Lower leg skin (tissue), 3 donors: ENCODE data around the gene LYST.

Experiments
- CTCF ChIP-seq, 3 donors: fragments of 450-650 bp; IDR thresholded peaks; one replicate each; pipeline ENCODE4 v1.5.1; 2016; ENCODE audit warnings: antibody characterized with exemption in 3 of 3, mild to moderate bottlenecking in 3 of 3, moderate library complexity in 2 of 3
- POLR2A ChIP-seq, 2 donors: fragments of 450-650 bp; IDR thresholded peaks; one replicate each; pipeline ENCODE4 v1.6.1; 2016 to 2017; ENCODE audit warnings: antibody characterized with exemption in 2 of 2, mild to moderate bottlenecking in 1 of 2, moderate library complexity in 1 of 2

DNA sequence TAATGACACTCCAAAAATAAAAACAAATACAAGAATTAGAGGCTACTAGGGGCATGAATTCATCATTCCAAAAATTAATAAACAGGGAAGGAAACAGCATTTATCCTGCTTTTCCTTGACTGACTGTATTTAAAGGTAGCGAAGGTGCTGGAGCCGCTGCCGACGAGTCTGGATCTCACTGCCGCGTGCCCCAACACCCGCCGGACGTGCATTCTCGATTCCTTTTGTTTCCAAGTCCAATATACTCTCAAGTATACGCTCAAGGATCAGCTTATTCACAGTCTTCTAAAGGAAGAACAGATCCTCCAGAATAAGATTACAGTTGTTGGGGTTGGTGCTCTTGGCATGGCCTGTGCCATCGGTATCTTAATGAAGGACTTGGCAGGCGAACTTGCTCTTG is 129.0 kb downstream of the LYST start:
- TF ChIP-seq CTCF (IDR thresholded peaks at IDR 0.05) = no peak
- no peak for TF ChIP-seq POLR2A (IDR thresholded peaks at IDR 0.05)
